BLaER1 (cell line): ENCODE measurements around the gene DLST.

ENCODE experiments used
- H3K27ac ChIP-seq: shearing (Covaris generic); formaldehyde crosslinking; 2 replicates; pipeline ENCODE4 v1.8.1; 2022
- H3K27me3 ChIP-seq: shearing (Covaris generic); formaldehyde crosslinking; 2 replicates; pipeline ENCODE4 v1.8.1; 2022
- H3K36me3 ChIP-seq: shearing (Covaris generic); formaldehyde crosslinking; 2 replicates; pipeline ENCODE4 v1.8.1; 2022
- H3K4me1 ChIP-seq: shearing (Covaris generic); formaldehyde crosslinking; 2 replicates; pipeline ENCODE4 v1.8.1; 2022
- H3K4me2 ChIP-seq: shearing (Covaris generic); formaldehyde crosslinking; 2 replicates; pipeline ENCODE4 v1.8.1; 2022
- H3K4me3 ChIP-seq: shearing (Covaris generic); formaldehyde crosslinking; 2 replicates; pipeline ENCODE4 v1.8.1; 2022
- H3K9ac ChIP-seq: shearing (Covaris generic); formaldehyde crosslinking; 2 replicates; pipeline ENCODE4 v1.8.1; 2022
- H3K9me3 ChIP-seq: shearing (Covaris generic); formaldehyde crosslinking; 2 replicates; pipeline ENCODE4 v1.8.1; 2022
- H4K20me1 ChIP-seq: shearing (Covaris generic); formaldehyde crosslinking; 2 replicates; pipeline ENCODE4 v1.8.1; 2022
- Cebpa-rat ChIP-seq: shearing (Covaris generic); IDR thresholded peaks from 2 replicates; pipeline ENCODE4 v1.8.1; 2022

The DLST gene

GRCh38 chr14:74881431-74882102 is at the start of gene DLST:
TSS of gene DLST (plus strand) at chr14:74881916. CDS start at chr14:74881954, 38 bp downstream.
- H3K4me1 ChIP-seq: peaks cover 54% of the 10 kb centered on the region
- no peak for TF ChIP-seq Cebpa-rat
- H3K27ac ChIP-seq: peak within 1 kb of the TSS; percentile 95

GRCh38 chr14:74832849-74833248 is 48.9 kb upstream of the DLST start:
- Histone ChIP-seq H3K9ac (no peak overlapping the region), H3K4me3 (no peak overlapping the region), H3K27ac (no peak overlapping the region), H3K4me2 (no peak overlapping the region), H3K9me3 (no peaks in the 10 kb centered on the region), H3K4me1 (peaks cover 27% of the 10 kb centered on the region), H3K36me3 (peaks cover 86% of the 10 kb centered on the region), H4K20me1 (no peaks in the 10 kb centered on the region), H3K27me3 (no peaks in the 10 kb centered on the region)
- no peak for TF ChIP-seq Cebpa-rat

More at GRCh38 chr14:74881431-74882102, at the start of gene DLST:
- peak within 1 kb of the TSS; percentile 95 for H3K9ac ChIP-seq
- peaks cover 27% of the 10 kb centered on the region for H3K36me3 ChIP-seq
- H3K9me3 ChIP-seq: no peaks in the 10 kb centered on the region
- no peaks in the 10 kb centered on the region for H3K27me3 ChIP-seq
- peaks cover 47% of the 10 kb centered on the region for H4K20me1 ChIP-seq
- H3K4me3 ChIP-seq: peak within 1 kb of the TSS; percentile 94
- peak within 1 kb of the TSS; percentile 95 for H3K4me2 ChIP-seq

- H3K4me2 ChIP-seq: no peak overlapping the region
These were observed 46.9 kb upstream of the DLST start for GRCh38 chr14:74834692-74835392.

GRCh38 chr14:74835645-74836250 is 46.0 kb upstream of the DLST start:
- Histone ChIP-seq H3K9ac (no peak overlapping the region), H3K27me3 (no peaks in the 10 kb centered on the region), H3K4me1 (peaks cover 34% of the 10 kb centered on the region), H4K20me1 (no peaks in the 10 kb centered on the region), H3K4me2 (no peak overlapping the region), H3K36me3 (peaks cover 72% of the 10 kb centered on the region), H3K4me3 (no peak overlapping the region), H3K27ac (no peak overlapping the region), H3K9me3 (no peaks in the 10 kb centered on the region)
- TF ChIP-seq Cebpa-rat: no peak

More at GRCh38 chr14:74834692-74835392, 46.9 kb upstream of the DLST start:
- no peak overlapping the region for H3K27ac ChIP-seq
- H3K27me3 ChIP-seq: no peaks in the 10 kb centered on the region
- no peaks in the 10 kb centered on the region for H4K20me1 ChIP-seq
- H3K4me1 ChIP-seq: peaks cover 34% of the 10 kb centered on the region
- peaks cover 74% of the 10 kb centered on the region for H3K36me3 ChIP-seq
- H3K4me3 ChIP-seq: no peak overlapping the region
- no peak for TF ChIP-seq Cebpa-rat
- no peak overlapping the region for H3K9ac ChIP-seq
- no peaks in the 10 kb centered on the region for H3K9me3 ChIP-seq

- peaks cover 67% of the 10 kb centered on the region for H3K36me3 ChIP-seq
- H3K4me3 ChIP-seq: no peak overlapping the region
- H3K4me1 ChIP-seq: peaks cover 34% of the 10 kb centered on the region
- H3K27me3 ChIP-seq: no peaks in the 10 kb centered on the region
- no peak overlapping the region for H3K27ac ChIP-seq
- no peak for TF ChIP-seq Cebpa-rat
- H3K9me3 ChIP-seq: no peaks in the 10 kb centered on the region
- peak overlapping the region; percentile 29; the same call in 1 of the 2 replicates for H3K4me2 ChIP-seq
- H4K20me1 ChIP-seq: no peaks in the 10 kb centered on the region
- 0 out of 2 replicates have a peak overlapping the region, but pooled peaks have one; percentile 6 for H3K9ac ChIP-seq
These were observed 45.3 kb upstream of the DLST start for GRCh38 chr14:74836251-74836960.

GRCh38 chr14:74838166-74838565 is 43.5 kb upstream of the DLST start:
- peaks cover 34% of the 10 kb centered on the region for H3K4me1 ChIP-seq
- no peak overlapping the region for H3K4me3 ChIP-seq

GRCh38 chr14:74840603-74841030 is 41.1 kb upstream of the DLST start:
- H4K20me1 ChIP-seq: no peaks in the 10 kb centered on the region
- no peak overlapping the region for H3K4me2 ChIP-seq
- no peak overlapping the region for H3K9ac ChIP-seq
- H3K4me3 ChIP-seq: no peak overlapping the region
- H3K4me1 ChIP-seq: peaks cover 30% of the 10 kb centered on the region
- H3K9me3 ChIP-seq: no peaks in the 10 kb centered on the region
- no peak overlapping the region for H3K27ac ChIP-seq
- H3K36me3 ChIP-seq: peaks cover 29% of the 10 kb centered on the region
- no peak for TF ChIP-seq Cebpa-rat
- no peaks in the 10 kb centered on the region for H3K27me3 ChIP-seq

More at GRCh38 chr14:74838166-74838565, 43.5 kb upstream of the DLST start:
- H3K9me3 ChIP-seq: no peaks in the 10 kb centered on the region
- no peak overlapping the region for H3K9ac ChIP-seq
- TF ChIP-seq Cebpa-rat: no peak
- no peaks in the 10 kb centered on the region for H3K27me3 ChIP-seq
- peaks cover 50% of the 10 kb centered on the region for H3K36me3 ChIP-seq
- H3K4me2 ChIP-seq: peak overlapping the region; percentile 29; the same call in 1 of the 2 replicates
- H4K20me1 ChIP-seq: no peaks in the 10 kb centered on the region
- H3K27ac ChIP-seq: no peak overlapping the region

GRCh38 chr14:74841230-74842207 is 40.2 kb upstream of the DLST start:
- peaks cover 21% of the 10 kb centered on the region for H3K4me1 ChIP-seq
- no peak overlapping the region for H3K9ac ChIP-seq
- peaks cover 22% of the 10 kb centered on the region for H3K36me3 ChIP-seq
- H3K27ac ChIP-seq: no peak overlapping the region
- H3K4me2 ChIP-seq: no peak overlapping the region
- H4K20me1 ChIP-seq: no peaks in the 10 kb centered on the region
- no peak overlapping the region for H3K4me3 ChIP-seq
- no peaks in the 10 kb centered on the region for H3K9me3 ChIP-seq
- H3K27me3 ChIP-seq: no peaks in the 10 kb centered on the region
- no peak for TF ChIP-seq Cebpa-rat

- no peak for TF ChIP-seq Cebpa-rat
- no peak overlapping the region for H3K4me3 ChIP-seq
- no peak overlapping the region for H3K9ac ChIP-seq
- no peaks in the 10 kb centered on the region for H4K20me1 ChIP-seq
- H3K4me2 ChIP-seq: no peak overlapping the region
- no peaks in the 10 kb centered on the region for H3K27me3 ChIP-seq
- peaks cover 17% of the 10 kb centered on the region for H3K36me3 ChIP-seq
- no peaks in the 10 kb centered on the region for H3K4me1 ChIP-seq
- H3K9me3 ChIP-seq: no peaks in the 10 kb centered on the region
- no peak overlapping the region for H3K27ac ChIP-seq
These were observed 38.1 kb upstream of the DLST start for GRCh38 chr14:74843653-74844052.
